Endothelial cell of umbilical vein (primary cell): ENCODE measurements around the gene ARHGAP42.

Experiments
- EZH2 ChIP-seq: IDR thresholded peaks from 2 replicates; pipeline ENCODE4 v1.6.1; 2012; ENCODE audit warnings: borderline replicate concordance, low read depth, mild to moderate bottlenecking, moderate library complexity, low read length, inconsistent platforms; ENCODE audit not compliant: severe bottlenecking
- JUN ChIP-seq: IDR thresholded peaks from 2 replicates; pipeline ENCODE4 v1.6.1; 2011; ENCODE audit warnings: borderline replicate concordance, low read depth; ENCODE audit not compliant: insufficient read length, insufficient read depth
- MYC ChIP-seq: IDR thresholded peaks from one replicate; pipeline ENCODE4 v1.6.1; 2011; ENCODE audit warnings: mild to moderate bottlenecking, low read depth, low read length
- POLR2A ChIP-seq: IDR thresholded peaks from 2 replicates; pipeline ENCODE4 v1.6.1; 2012; ENCODE audit warnings: low read depth, mild to moderate bottlenecking, control low read depth, low read length
- POLR2AphosphoS5 ChIP-seq: IDR thresholded peaks from 2 replicates; pipeline ENCODE4 v1.6.1; 2012; ENCODE audit warnings: low read depth, mild to moderate bottlenecking, control low read depth, low read length, moderate library complexity; ENCODE audit not compliant: insufficient read depth
- TF ChIP-seq, protein P1 (sequence below), 2 donors: IDR thresholded peaks; 1 replicate in 1 of 2; 2 replicates in 1 of 2; pipeline ENCODE4 v1.5.1; 2011; ENCODE audit warnings: low read length in 2 of 2, mild to moderate bottlenecking in 2 of 2, moderate library complexity in 2 of 2, control low read depth in 1 of 2, inconsistent platforms in 1 of 2, low read depth in 1 of 2; ENCODE audit not compliant: insufficient read depth in 1 of 2; ENCODE audit errors: extremely low read depth in 1 of 2

DNA sequence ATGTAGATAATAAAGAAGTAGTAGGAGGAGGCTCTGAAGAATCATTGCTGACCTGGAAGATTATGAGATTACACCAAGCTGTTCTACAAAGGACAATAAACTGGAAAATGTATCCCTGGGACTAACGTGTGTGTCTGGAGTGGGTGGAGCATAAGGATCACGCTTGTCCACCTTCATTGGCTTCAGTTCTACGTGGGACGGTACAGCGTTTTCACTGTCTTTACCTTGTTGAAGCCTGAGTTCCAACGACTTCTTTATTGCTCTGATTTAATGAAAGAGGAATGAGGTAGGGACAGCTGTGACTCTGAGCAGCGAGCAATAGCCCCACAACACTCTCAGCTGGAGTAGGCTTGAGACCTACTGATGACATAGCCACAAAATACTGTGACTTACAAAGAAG, 87.0 kb downstream of the ARHGAP42 start:
- TF ChIP-seq, protein P1, sequence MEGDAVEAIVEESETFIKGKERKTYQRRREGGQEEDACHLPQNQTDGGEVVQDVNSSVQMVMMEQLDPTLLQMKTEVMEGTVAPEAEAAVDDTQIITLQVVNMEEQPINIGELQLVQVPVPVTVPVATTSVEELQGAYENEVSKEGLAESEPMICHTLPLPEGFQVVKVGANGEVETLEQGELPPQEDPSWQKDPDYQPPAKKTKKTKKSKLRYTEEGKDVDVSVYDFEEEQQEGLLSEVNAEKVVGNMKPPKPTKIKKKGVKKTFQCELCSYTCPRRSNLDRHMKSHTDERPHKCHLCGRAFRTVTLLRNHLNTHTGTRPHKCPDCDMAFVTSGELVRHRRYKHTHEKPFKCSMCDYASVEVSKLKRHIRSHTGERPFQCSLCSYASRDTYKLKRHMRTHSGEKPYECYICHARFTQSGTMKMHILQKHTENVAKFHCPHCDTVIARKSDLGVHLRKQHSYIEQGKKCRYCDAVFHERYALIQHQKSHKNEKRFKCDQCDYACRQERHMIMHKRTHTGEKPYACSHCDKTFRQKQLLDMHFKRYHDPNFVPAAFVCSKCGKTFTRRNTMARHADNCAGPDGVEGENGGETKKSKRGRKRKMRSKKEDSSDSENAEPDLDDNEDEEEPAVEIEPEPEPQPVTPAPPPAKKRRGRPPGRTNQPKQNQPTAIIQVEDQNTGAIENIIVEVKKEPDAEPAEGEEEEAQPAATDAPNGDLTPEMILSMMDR (IDR thresholded peaks at IDR 0.05; ENCODE audit: extremely low read depth in 1 of 2, insufficient read depth in 1 of 2, low read depth in 1 of 2, low read length in 2 of 2): no peak
- TF ChIP-seq POLR2A (no peak), POLR2AphosphoS5 (no peak), MYC (no peak), EZH2 (no peak), JUN (no peak)
